Liver (tissue), 9 donors: ENCODE results near the gene CACNG4. TPM values are rescaled to one million over a fixed set of nuclear protein-coding genes. Genes with fewer than 3 reads are reported as not detected.

Source experiments
- DNase-seq: peaks from one replicate; pipeline ENCODE4 v3.0.0-alpha.2; 2017; ENCODE audit warnings: low spot score
- H3K27ac ChIP-seq, 2 donors: one replicate each; pipeline ENCODE4 v1.7.0; 2013; ENCODE audit warnings: inconsistent platforms in 2 of 2, low read length in 2 of 2, control low read depth in 1 of 2, low read depth in 1 of 2, mild to moderate bottlenecking in 1 of 2
- H3K27me3 ChIP-seq, 4 donors: one replicate each; pipeline versions ENCODE4 v1.6.1 to v1.7.0; 2013; ENCODE audit warnings: low read length in 3 of 4, inconsistent platforms in 1 of 4, mild to moderate bottlenecking in 1 of 4, moderate library complexity in 1 of 4; ENCODE audit not compliant: control insufficient read depth in 4 of 4, insufficient read depth in 4 of 4
- H3K36me3 ChIP-seq, 4 donors: one replicate each; pipeline versions ENCODE4 v1.6.1 to v1.7.0; 2013; ENCODE audit warnings: low read length in 3 of 4, mild to moderate bottlenecking in 3 of 4, low read depth in 1 of 4, moderate library complexity in 1 of 4; ENCODE audit not compliant: control insufficient read depth in 4 of 4, insufficient read depth in 3 of 4
- H3K4me1 ChIP-seq, 4 donors: one replicate each; pipeline versions ENCODE4 v1.6.1 to v1.7.0; 2013; ENCODE audit warnings: low read length in 3 of 4, mild to moderate bottlenecking in 3 of 4, moderate library complexity in 1 of 4; ENCODE audit not compliant: control insufficient read depth in 4 of 4, insufficient read depth in 4 of 4
- H3K4me3 ChIP-seq, 3 donors: one replicate each; pipeline versions ENCODE4 v1.6.1 to v1.7.0; 2013; ENCODE audit warnings: low read length in 3 of 3, control low read depth in 1 of 3, low read depth in 1 of 3, mild to moderate bottlenecking in 1 of 3
- H3K9ac ChIP-seq, 2 donors: one replicate each; pipeline ENCODE4 v1.7.0; 2013; ENCODE audit warnings: low read length in 2 of 2, mild to moderate bottlenecking in 2 of 2, moderate library complexity in 2 of 2, control low read depth in 1 of 2, low read depth in 1 of 2
- H3K9me3 ChIP-seq, 4 donors: one replicate each; pipeline versions ENCODE4 v1.6.1 to v1.7.0; 2013; ENCODE audit warnings: low read length in 3 of 4; ENCODE audit not compliant: control insufficient read depth in 4 of 4
- ATF3 ChIP-seq: IDR thresholded peaks from 2 replicates; pipeline ENCODE4 v1.6.1; 2016; ENCODE audit warnings: antibody characterized with exemption
- CTCF ChIP-seq: fragments of 150-350 bp; IDR thresholded peaks from 2 replicates; pipeline ENCODE4 v1.5.1; 2017; ENCODE audit warnings: improper control_type of control experiment, low read depth, low read length; ENCODE audit not compliant: missing input control
- EGR1 ChIP-seq, 2 donors: IDR thresholded peaks; 2 replicates each; pipeline ENCODE4 v1.6.1; 2016 to 2018; ENCODE audit warnings: antibody characterized with exemption in 2 of 2, low read depth in 2 of 2
- FOXA1 ChIP-seq: IDR thresholded peaks from 2 replicates; pipeline ENCODE4 v1.6.1; 2016; ENCODE audit warnings: antibody characterized with exemption
- FOXA2 ChIP-seq: IDR thresholded peaks from 2 replicates; pipeline ENCODE4 v1.6.1; 2016; ENCODE audit warnings: antibody characterized with exemption
- GABPA ChIP-seq, 2 donors: IDR thresholded peaks in 1 of 2; conservative IDR thresholded peaks in 1 of 2; 2 replicates each; pipeline ENCODE4 v1.6.1; 2016; ENCODE audit warnings: antibody characterized with exemption in 2 of 2, mild to moderate bottlenecking in 1 of 2, moderate library complexity in 1 of 2
- HNF4A ChIP-seq, 2 donors: conservative IDR thresholded peaks; 2 replicates each; pipeline ENCODE4 v1.6.1; 2016; ENCODE audit warnings: antibody characterized with exemption in 2 of 2, mild to moderate bottlenecking in 2 of 2
- HNF4G ChIP-seq: IDR thresholded peaks from 2 replicates; pipeline ENCODE4 v1.6.1; 2016; ENCODE audit warnings: antibody characterized with exemption
- NR2F2 ChIP-seq: IDR thresholded peaks from 2 replicates; pipeline ENCODE4 v1.6.1; 2016; ENCODE audit warnings: antibody characterized with exemption
- RAD21 ChIP-seq, 2 donors: IDR thresholded peaks; 2 replicates each; pipeline ENCODE4 v1.6.1; 2016; ENCODE audit warnings: antibody characterized with exemption in 2 of 2, mild to moderate bottlenecking in 2 of 2
- REST ChIP-seq: IDR thresholded peaks from 2 replicates; pipeline ENCODE4 v1.6.1; 2016; ENCODE audit warnings: antibody characterized with exemption, mild to moderate bottlenecking
- RXRA ChIP-seq, 2 donors: IDR thresholded peaks; 2 replicates each; pipeline ENCODE4 v1.6.1; 2017 to 2018; ENCODE audit warnings: antibody characterized with exemption in 2 of 2, mild to moderate bottlenecking in 1 of 2
- SP1 ChIP-seq: IDR thresholded peaks from 2 replicates; pipeline ENCODE4 v1.6.1; 2018; ENCODE audit warnings: antibody characterized with exemption, mild to moderate bottlenecking
- YY1 ChIP-seq: IDR thresholded peaks from 2 replicates; pipeline ENCODE4 v1.6.1; 2016; ENCODE audit warnings: antibody characterized with exemption, mild to moderate bottlenecking
- WGBS: extraction: QIAGEN DNeasy Blood & Tissue Kit; methylation state at CpG from one replicate; pipeline ENCODE4 v1.1.7; 2013; 5-methylcytosine and 5-hydroxymethylcytosine counted together
- polyA plus RNA-seq, 2 donors: library from polyadenylated mRNA; stranded (reverse) in 1 of 2; unstranded in 1 of 2; fragments of 200-250 nt in 1 of 2; fragments of >200 nt in 1 of 2; fragmentation: Nextera tagmentation in 1 of 2; extraction: Ambion mirVana in 1 of 2; gene quantifications; one replicate each; pipeline versions ENCODE4 v1.2.1 to v1.2.3, GENCODE V29; 2013 to 2015
- total RNA-seq, 2 donors: library from RNA; depleted of rRNA; stranded (reverse); fragments of >200 nt; gene quantifications; one replicate each; pipeline ENCODE4 v1.2.3, GENCODE V29; 2014
- TF ChIP-seq, protein P1 (sequence below): IDR thresholded peaks from 2 replicates; pipeline ENCODE4 v1.6.1; 2016; ENCODE audit warnings: antibody characterized with exemption
- TF ChIP-seq, protein P2 (sequence below): IDR thresholded peaks from 2 replicates; pipeline ENCODE4 v1.6.1; 2016; ENCODE audit warnings: antibody characterized with exemption
- donor health status: healthy.
- donor health status: healthy.
- donor health status: healthy.
- donor health status: healthy.
- donor health status: healthy.

Gene CACNG4
- total and polyA plus RNA-seq, 4 donors: 0.02 to 0.09 (median 0.08) TPM; not detected in 1

DNA sequence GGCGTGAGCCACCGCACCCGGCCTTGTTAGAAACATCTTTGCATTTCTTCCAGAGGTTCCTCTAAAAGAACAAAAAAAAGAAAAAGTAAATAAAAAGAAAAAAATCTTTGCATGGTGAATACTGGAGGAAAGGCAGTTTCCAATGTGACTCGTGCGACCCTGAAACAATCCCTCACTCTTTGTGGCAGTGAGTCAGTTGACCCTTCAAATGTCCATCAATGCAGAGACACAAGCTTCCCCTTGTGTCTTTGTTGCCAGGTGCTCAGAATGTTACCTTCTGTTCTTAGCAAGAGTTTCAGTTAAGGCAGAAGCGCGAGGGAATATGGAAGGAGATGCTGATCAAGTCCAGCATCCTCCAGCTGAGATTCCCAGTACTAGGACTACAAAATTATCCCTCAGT, 16.4 kb downstream of the CACNG4 start:
- TF ChIP-seq GABPA (IDR thresholded peaks at IDR 0.05 in 1 of 2, conservative IDR thresholded peaks at IDR 0.05 in 1 of 2) (no peak), ATF3 (no peak), FOXA2 (no peak), HNF4G (no peak), HNF4A (conservative IDR thresholded peaks at IDR 0.05) (no peak), FOXA1 (no peak), EGR1 (IDR thresholded peaks at IDR 0.05; ENCODE audit: low read depth in 2 of 2) (no peak), REST (no peak), YY1 (no peak), CTCF (no peak), RXRA (IDR thresholded peaks at IDR 0.05) (no peak), NR2F2 (no peak)
- TF ChIP-seq, protein P1, sequence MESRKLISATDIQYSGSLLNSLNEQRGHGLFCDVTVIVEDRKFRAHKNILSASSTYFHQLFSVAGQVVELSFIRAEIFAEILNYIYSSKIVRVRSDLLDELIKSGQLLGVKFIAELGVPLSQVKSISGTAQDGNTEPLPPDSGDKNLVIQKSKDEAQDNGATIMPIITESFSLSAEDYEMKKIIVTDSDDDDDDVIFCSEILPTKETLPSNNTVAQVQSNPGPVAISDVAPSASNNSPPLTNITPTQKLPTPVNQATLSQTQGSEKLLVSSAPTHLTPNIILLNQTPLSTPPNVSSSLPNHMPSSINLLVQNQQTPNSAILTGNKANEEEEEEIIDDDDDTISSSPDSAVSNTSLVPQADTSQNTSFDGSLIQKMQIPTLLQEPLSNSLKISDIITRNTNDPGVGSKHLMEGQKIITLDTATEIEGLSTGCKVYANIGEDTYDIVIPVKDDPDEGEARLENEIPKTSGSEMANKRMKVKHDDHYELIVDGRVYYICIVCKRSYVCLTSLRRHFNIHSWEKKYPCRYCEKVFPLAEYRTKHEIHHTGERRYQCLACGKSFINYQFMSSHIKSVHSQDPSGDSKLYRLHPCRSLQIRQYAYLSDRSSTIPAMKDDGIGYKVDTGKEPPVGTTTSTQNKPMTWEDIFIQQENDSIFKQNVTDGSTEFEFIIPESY: no peak

GRCh38 chr17:66981983-66982508, 17.5 kb downstream of the CACNG4 start:
- H3K9me3 ChIP-seq: no peaks in the 10 kb centered on the region
- WGBS: 87% methylated on average over 14 of the region's 14 CpGs
- H3K4me3 ChIP-seq: no peak overlapping the region
- H3K9ac ChIP-seq: no peak overlapping the region
- no peak for DNase-seq
- H3K27me3 ChIP-seq: peaks cover 0 to 3% (median 0%) of the 10 kb centered on the region in 4 donors
- no peaks in the 10 kb centered on the region for H3K36me3 ChIP-seq
- H3K4me1 ChIP-seq: peaks cover 0 to 10% (median 6%) of the 10 kb centered on the region in 4 donors
- no peak overlapping the region for H3K27ac ChIP-seq
- TF ChIP-seq RAD21 (IDR thresholded peaks at IDR 0.05) (no peak), GABPA (IDR thresholded peaks at IDR 0.05 in 1 of 2, conservative IDR thresholded peaks at IDR 0.05 in 1 of 2) (no peak), RXRA (IDR thresholded peaks at IDR 0.05) (no peak), FOXA1 (no peak), SP1 (no peak), FOXA2 (no peak), YY1 (no peak), NR2F2 (no peak), ATF3 (no peak), HNF4G (no peak), EGR1 (IDR thresholded peaks at IDR 0.05; ENCODE audit: low read depth in 2 of 2) (no peak), CTCF (no peak), HNF4A (conservative IDR thresholded peaks at IDR 0.05) (no peak), REST (no peak)
- TF ChIP-seq, protein P2, sequence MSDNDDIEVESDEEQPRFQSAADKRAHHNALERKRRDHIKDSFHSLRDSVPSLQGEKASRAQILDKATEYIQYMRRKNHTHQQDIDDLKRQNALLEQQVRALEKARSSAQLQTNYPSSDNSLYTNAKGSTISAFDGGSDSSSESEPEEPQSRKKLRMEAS: no peak

More for the DNA sequence above, 16.4 kb downstream of the CACNG4 start:
- 94% methylated on average over 7 of the region's 7 CpGs for WGBS
- no peak overlapping the region for H3K4me3 ChIP-seq
- DNase-seq: no peak
- no peaks in the 10 kb centered on the region for H3K36me3 ChIP-seq
- peaks cover 0 to 10% (median 7%) of the 10 kb centered on the region in 4 donors for H3K4me1 ChIP-seq
- no peak overlapping the region for H3K27ac ChIP-seq
- H3K27me3 ChIP-seq: peaks cover 0 to 3% (median 0%) of the 10 kb centered on the region in 4 donors
- H3K9ac ChIP-seq: no peak overlapping the region
- H3K9me3 ChIP-seq: no peaks in the 10 kb centered on the region
